Stimulated activated CD4-positive, alpha-beta T cell treated with anti-CD3 and anti-CD28 coated beads, Interleukin-1b, Interleukin-23, amount 100 ng/mL, for 1 hour (primary cell): ENCODE results near the gene RBMS3.
"Not testable (repeated sequence)": the region's sequence is repeated elsewhere in the genome, so short reads cannot be mapped to it uniquely, and the experiment has no call there.

ENCODE experiments used
- DNase-seq, 2 donors: peaks; one replicate each; pipeline ENCODE4 v3.0.0-alpha.2; 2020; ENCODE audit warnings: low read depth in 2 of 2

Gene RBMS3

GRCh38 chr3:29280404-29281093 lies at the start of gene RBMS3:
Gene RBMS3 (plus strand): TSS chr3:29281071.
- no peak for DNase-seq

GRCh38 chr3:29233126-29233525 lies 47.7 kb upstream of the RBMS3 start:
- not testable (repeated sequence) for DNase-seq

GRCh38 chr3:29236146-29236840 lies 44.6 kb upstream of the RBMS3 start:
- no peak for DNase-seq

- DNase-seq: no peak
These were observed 41.5 kb upstream of the RBMS3 start for GRCh38 chr3:29239376-29239775.

GRCh38 chr3:29240248-29240647 lies 40.6 kb upstream of the RBMS3 start:
- DNase-seq: no peak

GRCh38 chr3:29240887-29241286 lies 40.0 kb upstream of the RBMS3 start:
- DNase-seq: no peak

- no peak for DNase-seq
These were observed 39.0 kb upstream of the RBMS3 start for GRCh38 chr3:29241855-29242254.

- DNase-seq: no peak
These were observed 38.6 kb upstream of the RBMS3 start for GRCh38 chr3:29242296-29242695.

GRCh38 chr3:29245441-29245840 lies 35.4 kb upstream of the RBMS3 start:
- no peak for DNase-seq

- no peak for DNase-seq
These were observed 33.7 kb upstream of the RBMS3 start for GRCh38 chr3:29247088-29247745.

- no peak for DNase-seq
These were observed 31.0 kb upstream of the RBMS3 start for GRCh38 chr3:29249829-29250345.

- DNase-seq: no peak
These were observed 24.8 kb upstream of the RBMS3 start for GRCh38 chr3:29255854-29256696.

- DNase-seq: no peak
These were observed 22.7 kb upstream of the RBMS3 start for GRCh38 chr3:29258161-29258560.

- no peak for DNase-seq
These were observed 19.8 kb upstream of the RBMS3 start for GRCh38 chr3:29261119-29261518.

GRCh38 chr3:29263476-29263875 lies 17.4 kb upstream of the RBMS3 start:
- DNase-seq: no peak

GRCh38 chr3:29265509-29266072 lies 15.3 kb upstream of the RBMS3 start:
- no peak for DNase-seq

GRCh38 chr3:29267226-29267625 lies 13.6 kb upstream of the RBMS3 start:
- no peak for DNase-seq

GRCh38 chr3:29268651-29269050 lies 12.2 kb upstream of the RBMS3 start:
- DNase-seq: no peak

- DNase-seq: no peak
These were observed 10.1 kb upstream of the RBMS3 start for GRCh38 chr3:29270752-29271151.

GRCh38 chr3:29271475-29271874 lies 9.4 kb upstream of the RBMS3 start:
- DNase-seq: no peak

GRCh38 chr3:29274667-29275066 lies 6.2 kb upstream of the RBMS3 start:
- DNase-seq: no peak
